Upper lobe of right lung (tissue), 1 donor: Measurements from ENCODE around the gene KIF1C. TPM values are rescaled to one million over a fixed set of nuclear protein-coding genes. Genes with fewer than 3 reads are reported as not detected.

Experiments used
- ATAC-seq: fragments of 200-7000 bp; cut with Tn5 transposase; one replicate; pipeline ENCODE4 v1.9.1; 2020; ENCODE audit warnings: mild to moderate bottlenecking, moderate library complexity
- DNase-seq: peaks from one replicate; pipeline ENCODE4 v3.0.0-alpha.2; 2020
- H3K27ac ChIP-seq: fragments of 200-600 bp; one replicate; pipeline ENCODE4 v1.8.0; 2022
- H3K27me3 ChIP-seq: fragments of 200-600 bp; one replicate; pipeline ENCODE4 v1.8.0; 2022; ENCODE audit warnings: mild to moderate bottlenecking
- H3K36me3 ChIP-seq: fragments of 200-600 bp; one replicate; pipeline ENCODE4 v1.8.0; 2022
- H3K4me1 ChIP-seq: fragments of 200-600 bp; one replicate; pipeline ENCODE4 v1.8.0; 2022
- H3K4me3 ChIP-seq: fragments of 200-600 bp; one replicate; pipeline ENCODE4 v1.8.0; 2022; ENCODE audit warnings: mild to moderate bottlenecking
- H3K9me3 ChIP-seq: fragments of 200-600 bp; one replicate; pipeline ENCODE4 v1.8.0; 2022
- intact Hi-C: fragments of 100-400 bp; cut with DNase I; formaldehyde crosslinking; loops from one replicate; pipeline ENCODE4 v1.11.0; 2022
- total RNA-seq: library from RNA; stranded (reverse); fragmentation: NEBNext Ultra II Directional; extraction: Animal tissue kit (Norgen Biotek cat#: 25700); gene quantifications from one replicate; pipeline ENCODE4 v1.2.1, GENCODE V29; 2021
- TF ChIP-seq, protein P1 (sequence below): fragments of 200-600 bp; IDR thresholded peaks from one replicate; pipeline ENCODE4 v1.8.0; 2022; ENCODE audit warnings: antibody characterized with exemption
- donor health status: DM: no; HTN: yes; CAD: no; lungs with severe emphysema.

KIF1C gene
- total RNA-seq, 1 donor from 2014 or later: 254 TPM

DNA sequence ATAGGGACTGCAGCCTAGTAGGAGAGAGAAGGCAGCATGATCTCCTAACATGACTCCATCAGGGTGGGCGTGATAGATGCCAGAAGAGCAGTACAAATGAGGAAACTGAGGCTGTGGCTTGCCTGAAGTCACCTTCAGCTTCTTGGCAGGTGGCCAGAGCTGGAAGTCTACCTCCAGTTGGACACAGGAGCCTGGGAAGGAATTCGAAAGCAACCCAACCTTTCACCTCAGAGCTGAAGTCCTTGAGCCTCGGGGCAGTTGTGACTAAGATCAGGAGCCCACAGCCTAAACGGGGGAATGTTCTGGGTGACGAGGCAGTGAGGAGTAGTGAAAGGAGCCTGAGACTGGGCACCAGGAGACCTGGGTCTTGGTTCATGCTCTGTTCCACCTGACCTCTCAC, 46.9 kb downstream of the KIF1C start:
- no peak overlapping the region for H3K4me3 ChIP-seq
- intact Hi-C loops: no loop called here
- DNase-seq: no peak
- TF ChIP-seq, protein P1, sequence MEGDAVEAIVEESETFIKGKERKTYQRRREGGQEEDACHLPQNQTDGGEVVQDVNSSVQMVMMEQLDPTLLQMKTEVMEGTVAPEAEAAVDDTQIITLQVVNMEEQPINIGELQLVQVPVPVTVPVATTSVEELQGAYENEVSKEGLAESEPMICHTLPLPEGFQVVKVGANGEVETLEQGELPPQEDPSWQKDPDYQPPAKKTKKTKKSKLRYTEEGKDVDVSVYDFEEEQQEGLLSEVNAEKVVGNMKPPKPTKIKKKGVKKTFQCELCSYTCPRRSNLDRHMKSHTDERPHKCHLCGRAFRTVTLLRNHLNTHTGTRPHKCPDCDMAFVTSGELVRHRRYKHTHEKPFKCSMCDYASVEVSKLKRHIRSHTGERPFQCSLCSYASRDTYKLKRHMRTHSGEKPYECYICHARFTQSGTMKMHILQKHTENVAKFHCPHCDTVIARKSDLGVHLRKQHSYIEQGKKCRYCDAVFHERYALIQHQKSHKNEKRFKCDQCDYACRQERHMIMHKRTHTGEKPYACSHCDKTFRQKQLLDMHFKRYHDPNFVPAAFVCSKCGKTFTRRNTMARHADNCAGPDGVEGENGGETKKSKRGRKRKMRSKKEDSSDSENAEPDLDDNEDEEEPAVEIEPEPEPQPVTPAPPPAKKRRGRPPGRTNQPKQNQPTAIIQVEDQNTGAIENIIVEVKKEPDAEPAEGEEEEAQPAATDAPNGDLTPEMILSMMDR: no peak
- no peaks in the 10 kb centered on the region for H3K9me3 ChIP-seq
- no peaks in the 10 kb centered on the region for H3K36me3 ChIP-seq
- H3K4me1 ChIP-seq: peaks cover 4% of the 10 kb centered on the region
- H3K27me3 ChIP-seq: no peaks in the 10 kb centered on the region
- no peak for ATAC-seq
- no peak overlapping the region for H3K27ac ChIP-seq

DNA sequence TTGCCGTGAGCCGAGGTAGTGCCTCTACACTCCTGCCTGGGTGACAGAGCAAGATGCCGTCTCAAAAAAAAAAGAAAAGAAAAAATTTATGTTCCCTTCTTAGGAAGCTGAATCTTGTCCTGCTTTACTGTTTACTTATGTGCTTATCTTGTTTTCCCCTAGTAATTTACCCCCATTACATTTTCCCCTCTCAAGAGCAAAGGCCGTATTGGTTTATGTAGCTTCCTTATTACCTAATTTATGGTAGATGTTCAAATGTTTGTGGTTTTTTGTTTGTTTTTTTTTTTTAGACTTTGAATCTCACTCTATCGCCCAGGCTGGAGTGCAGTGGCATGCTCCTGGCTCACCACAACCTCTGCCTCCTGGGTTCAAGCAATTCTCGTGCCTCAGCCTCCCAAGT, 47.7 kb downstream of the KIF1C start:
- TF ChIP-seq, protein P1: no peak
- Histone ChIP-seq H3K36me3 (no peaks in the 10 kb centered on the region), H3K4me1 (peaks cover 11% of the 10 kb centered on the region), H3K27me3 (no peaks in the 10 kb centered on the region), H3K4me3 (no peak overlapping the region), H3K9me3 (no peaks in the 10 kb centered on the region), H3K27ac (no peak overlapping the region)
- DNase-seq: no peak
- intact Hi-C loops: no loop called here
- no peak for ATAC-seq

DNA sequence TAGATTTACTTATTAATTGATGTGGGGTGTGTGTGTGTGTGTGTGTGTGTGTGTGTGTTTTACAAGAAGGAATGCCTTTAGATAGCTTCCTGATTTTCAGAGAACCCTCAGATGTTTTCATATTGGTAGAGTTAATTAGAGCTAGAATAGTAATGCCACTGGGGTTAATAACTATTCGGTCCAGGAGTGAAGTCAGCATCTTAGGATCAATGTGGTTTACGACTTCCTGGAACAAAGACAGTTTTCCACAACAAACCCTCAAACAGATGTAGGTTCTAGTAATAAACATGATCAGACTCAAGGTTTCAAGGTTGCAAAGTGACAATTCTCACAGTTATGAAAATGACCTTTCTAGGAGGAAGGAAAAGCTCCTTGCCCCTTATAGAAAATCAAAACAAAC, 49.7 kb downstream of the KIF1C start:
- Histone ChIP-seq H3K4me3 (no peak overlapping the region), H3K36me3 (no peaks in the 10 kb centered on the region), H3K27me3 (no peaks in the 10 kb centered on the region), H3K4me1 (peaks cover 11% of the 10 kb centered on the region), H3K27ac (no peak overlapping the region), H3K9me3 (no peaks in the 10 kb centered on the region)
- DNase-seq (no peak), ATAC-seq (no peak)
- TF ChIP-seq, protein P1: no peak
- intact Hi-C loops: no loop called here

DNA sequence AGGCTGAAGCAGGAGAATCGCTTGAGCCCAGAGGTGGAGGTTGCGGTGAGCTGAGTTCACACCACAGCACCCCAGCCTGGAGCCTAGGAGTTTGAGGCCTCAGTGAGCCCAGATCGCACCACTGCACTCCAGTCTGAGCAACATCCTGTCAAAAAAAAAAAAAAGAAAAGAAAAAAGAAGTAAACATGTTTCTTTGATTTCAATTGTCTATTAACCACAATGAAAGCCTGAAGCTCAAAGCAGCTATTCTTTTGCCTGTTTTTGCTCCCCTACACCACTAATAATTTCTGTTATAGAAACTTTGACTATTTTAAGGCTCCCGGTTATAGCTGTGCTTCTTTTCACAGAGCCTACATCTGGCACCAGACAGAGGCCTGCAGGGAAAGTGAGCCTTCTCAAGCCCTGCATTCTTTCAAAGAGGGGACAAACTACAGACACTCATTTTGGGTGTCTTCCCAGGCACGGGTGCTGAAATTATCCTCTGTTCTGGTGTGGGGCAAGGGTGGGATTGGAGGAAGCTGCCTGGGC, 51.6 kb downstream of the KIF1C start:
- H3K27me3 ChIP-seq: no peaks in the 10 kb centered on the region
- TF ChIP-seq, protein P1: no peak
- H3K4me3 ChIP-seq: no peak overlapping the region
- peaks cover 11% of the 10 kb centered on the region for H3K4me1 ChIP-seq
- H3K36me3 ChIP-seq: no peaks in the 10 kb centered on the region
- DNase-seq (no peak), ATAC-seq (no peak)
- intact Hi-C loops: no loop called here
- peak overlapping the region; percentile 70 for H3K27ac ChIP-seq
- no peaks in the 10 kb centered on the region for H3K9me3 ChIP-seq

DNA sequence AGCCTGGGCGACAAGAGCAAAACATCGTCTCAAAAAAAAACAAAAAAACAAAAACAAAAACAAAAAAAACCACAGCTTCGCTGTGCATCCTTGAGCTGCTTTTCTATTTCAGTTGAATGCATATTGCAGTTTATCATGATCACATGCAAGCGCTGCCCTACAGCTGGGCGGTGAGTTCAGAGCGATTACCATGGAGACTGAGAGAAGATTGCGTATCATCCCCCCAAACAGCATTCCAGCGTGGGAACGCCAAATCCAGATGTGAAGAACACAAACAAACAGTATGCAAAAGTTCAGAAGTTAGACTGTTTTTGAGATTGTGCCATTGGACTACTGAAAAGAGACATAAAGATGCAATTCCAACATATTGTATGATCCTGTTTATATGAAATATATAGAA, 52.5 kb downstream of the KIF1C start:
- peaks cover 11% of the 10 kb centered on the region for H3K4me1 ChIP-seq
- H3K4me3 ChIP-seq: no peak overlapping the region
- H3K27ac ChIP-seq: no peak overlapping the region
- H3K9me3 ChIP-seq: no peaks in the 10 kb centered on the region
- DNase-seq (no peak), ATAC-seq (no peak)
- H3K27me3 ChIP-seq: no peaks in the 10 kb centered on the region
- H3K36me3 ChIP-seq: no peaks in the 10 kb centered on the region
- intact Hi-C loops: no loop called here
- TF ChIP-seq, protein P1: no peak

- TF ChIP-seq, protein P1: no peak
- Histone ChIP-seq H3K4me3 (no peak overlapping the region), H3K36me3 (no peaks in the 10 kb centered on the region), H3K27me3 (no peaks in the 10 kb centered on the region), H3K9me3 (no peaks in the 10 kb centered on the region), H3K27ac (no peak overlapping the region), H3K4me1 (no peaks in the 10 kb centered on the region)
- DNase-seq (no peak), ATAC-seq (no peak)
- intact Hi-C loops: no loop called here
Measured at GRCh38 chr17:5055543-5055942, 57.8 kb downstream of the KIF1C start.
